CD4-positive, alpha-beta T cell treated with Interleukin-4 for 1 hour (primary cell): ENCODE results near the gene NAT8.
A peak's percentile ranks its signal among the peaks of the same experiment; 100 is the strongest.
"Not testable (repeated sequence)": the region's sequence is repeated elsewhere in the genome, so short reads cannot be mapped to it uniquely, and the experiment has no call there.

ENCODE experiments used
- DNase-seq, 2 donors: peaks; one replicate each; pipeline ENCODE4 v3.0.0-alpha.2; 2020 to 2022

Gene NAT8

GRCh38 chr2:73630662-73631266, 11.5 kb downstream of the NAT8 start:
- peak in 1 of 2 donors; percentile 1 for DNase-seq

GRCh38 chr2:73628493-73628892, 13.7 kb downstream of the NAT8 start:
- DNase-seq = not testable (repeated sequence)

GRCh38 chr2:73626237-73626636, 16.0 kb downstream of the NAT8 start:
- not testable (repeated sequence) for DNase-seq

GRCh38 chr2:73624625-73625024, 17.6 kb downstream of the NAT8 start:
- DNase-seq = not testable (repeated sequence)

GRCh38 chr2:73624036-73624435, 18.2 kb downstream of the NAT8 start:
- not testable (repeated sequence) for DNase-seq

GRCh38 chr2:73619925-73620324, 22.3 kb downstream of the NAT8 start:
- not testable (repeated sequence) for DNase-seq

- DNase-seq = no peak
Measured at GRCh38 chr2:73614997-73615396, 27.2 kb downstream of the NAT8 start.

- DNase-seq = no peak
Measured at GRCh38 chr2:73614105-73614504, 28.1 kb downstream of the NAT8 start.

- no peak for DNase-seq
Measured at GRCh38 chr2:73611867-73612266, 30.4 kb downstream of the NAT8 start.

- DNase-seq = no peak
Measured at GRCh38 chr2:73611193-73611592, 31.0 kb downstream of the NAT8 start.

- DNase-seq = no peak
Measured at GRCh38 chr2:73610111-73610510, 32.1 kb downstream of the NAT8 start.

GRCh38 chr2:73604589-73604988, 37.6 kb downstream of the NAT8 start:
- DNase-seq = not testable (repeated sequence)

GRCh38 chr2:73603099-73603588, 39.1 kb downstream of the NAT8 start:
- DNase-seq = not testable (repeated sequence)

- no peak for DNase-seq
Measured at GRCh38 chr2:73601780-73602179, 40.4 kb downstream of the NAT8 start.

GRCh38 chr2:73594251-73594650, 48.0 kb downstream of the NAT8 start:
- no peak for DNase-seq

GRCh38 chr2:73593680-73594079, 48.5 kb downstream of the NAT8 start:
- DNase-seq = no peak
